ENCODE data around the gene CLEC4C. TPM values are rescaled to one million over a fixed set of nuclear protein-coding genes. Genes with fewer than 3 reads are reported as not detected.
A peak's percentile ranks its signal among the peaks of the same experiment; 100 is the strongest.
"Not testable (repeated sequence)": the region's sequence is repeated elsewhere in the genome, so short reads cannot be mapped to it uniquely, and the experiment has no call there.

CLEC4C gene
- total RNA-seq, 1 donor from 2014 or later = not detected

DNA sequence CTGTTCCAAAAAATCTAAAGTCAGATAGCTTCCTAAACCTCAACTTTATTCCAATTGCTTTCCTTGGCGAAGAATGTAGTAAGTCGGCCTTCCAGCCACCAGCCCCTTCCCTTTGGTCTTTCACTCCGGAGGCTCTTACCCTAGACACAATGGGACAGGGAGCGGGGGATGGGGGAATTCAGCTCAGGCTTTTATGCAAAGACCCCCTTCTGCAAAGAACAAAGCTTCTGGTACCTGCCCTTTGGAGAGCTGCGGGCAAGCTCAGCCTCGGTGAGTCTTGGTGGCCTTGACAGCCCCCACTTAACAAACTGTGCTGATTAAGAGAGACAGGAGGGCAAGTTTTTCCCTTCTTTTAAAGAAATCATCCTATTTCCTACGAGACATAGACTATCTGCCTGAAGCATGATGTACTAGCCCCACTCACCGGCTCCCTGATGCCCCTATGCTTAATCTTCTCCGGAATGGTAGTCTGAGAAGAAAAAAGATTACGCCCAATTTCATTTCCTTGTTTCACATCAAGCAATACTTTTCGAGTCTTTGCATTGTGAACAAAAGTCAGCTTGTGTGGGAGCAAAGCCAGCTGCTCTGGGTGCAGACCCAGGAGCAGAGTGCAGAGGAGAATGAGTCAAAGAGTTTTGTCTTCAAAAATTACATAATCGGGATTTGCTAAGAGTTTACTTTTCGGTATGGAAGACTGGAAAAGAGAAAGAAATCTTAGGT lies 40.6 kb upstream of the CLEC4C start:
- Histone ChIP-seq H2AFZ (replicated peaks) (no peak overlapping the region), H4K20me1 (ENCODE audit: low read depth) (no peaks in the 10 kb centered on the region), H3F3A (ENCODE audit: low read depth) (peaks cover 16% of the 10 kb centered on the region), H3K79me2 (ENCODE audit: low read depth) (no peaks in the 10 kb centered on the region), H3K36me3 (no peaks in the 10 kb centered on the region), H3K4me1 (peaks cover 15% of the 10 kb centered on the region), H3K4me3 (peak overlapping the region; percentile 20), H3K9me3 (ENCODE audit: low read depth) (no peaks in the 10 kb centered on the region), H3K27ac (no peak overlapping the region), H3K9ac (no peak overlapping the region), H3K4me2 (peak overlapping the region; percentile 70), H3K27me3 (peaks cover 39% of the 10 kb centered on the region)
- H3K9me3 Mint-ChIP-seq = no peaks in the 10 kb centered on the region
- no peak overlapping the region for H3K27ac Mint-ChIP-seq
- H3K36me3 Mint-ChIP-seq = no peaks in the 10 kb centered on the region
- TF ChIP-seq EZH2phosphoT487 (IDR thresholded peaks at IDR 0.05) = no peak
- H3K27me3 Mint-ChIP-seq (ENCODE audit: insufficient read depth, low read depth) = no peaks in the 10 kb centered on the region
- H3K4me1 Mint-ChIP-seq = peaks cover 15% of the 10 kb centered on the region
- DNase-seq (ENCODE audit: low spot score) = peak; percentile 44
- peak overlapping the region; percentile 22 for H3K4me3 Mint-ChIP-seq

DNA sequence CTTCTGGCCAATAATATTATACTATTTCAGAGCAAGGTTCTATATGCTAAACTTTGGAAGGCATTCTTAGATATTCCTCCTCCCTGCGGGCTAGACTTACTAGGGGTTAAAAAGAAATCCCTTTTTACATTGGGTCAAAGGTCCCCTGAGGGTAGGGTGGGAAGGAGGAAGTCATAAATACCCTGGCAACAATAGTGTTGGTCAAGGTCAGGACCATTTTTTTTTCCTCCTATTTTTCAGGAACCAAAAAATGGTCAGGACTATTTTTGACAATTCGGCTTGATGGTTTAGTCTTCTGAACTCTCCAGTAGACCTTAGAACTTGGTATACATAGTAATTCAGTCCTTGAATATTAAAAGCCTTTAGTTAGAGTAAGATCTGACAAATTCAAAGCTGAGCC lies 37.5 kb upstream of the CLEC4C start:
- H3K4me1 ChIP-seq = peaks cover 15% of the 10 kb centered on the region
- H3K27ac Mint-ChIP-seq = no peak overlapping the region
- H3K79me2 ChIP-seq (ENCODE audit: low read depth) = no peaks in the 10 kb centered on the region
- H3K27ac ChIP-seq = no peak overlapping the region
- H3K27me3 ChIP-seq = peaks cover 29% of the 10 kb centered on the region
- no peak overlapping the region for H3K4me2 ChIP-seq
- no peaks in the 10 kb centered on the region for H3K36me3 ChIP-seq
- H3K9me3 Mint-ChIP-seq = no peaks in the 10 kb centered on the region
- H3K4me3 ChIP-seq = no peak overlapping the region
- H3K4me3 Mint-ChIP-seq = no peak overlapping the region
- no peak overlapping the region for H2AFZ ChIP-seq (replicated peaks)
- H3K9me3 ChIP-seq (ENCODE audit: low read depth) = no peaks in the 10 kb centered on the region
- no peak for DNase-seq (ENCODE audit: low spot score)
- H4K20me1 ChIP-seq (ENCODE audit: low read depth) = no peaks in the 10 kb centered on the region
- no peaks in the 10 kb centered on the region for H3K36me3 Mint-ChIP-seq
- H3K9ac ChIP-seq = no peak overlapping the region
- TF ChIP-seq EZH2 (IDR thresholded peaks at IDR 0.05) (no peak), EZH2phosphoT487 (IDR thresholded peaks at IDR 0.05) (no peak), CTCF (IDR thresholded peaks at IDR 0.05) (no peak)
- H3K4me1 Mint-ChIP-seq = peaks cover 15% of the 10 kb centered on the region
- H3K27me3 Mint-ChIP-seq (ENCODE audit: insufficient read depth, low read depth) = no peaks in the 10 kb centered on the region
- peaks cover 16% of the 10 kb centered on the region for H3F3A ChIP-seq (ENCODE audit: low read depth)

DNA sequence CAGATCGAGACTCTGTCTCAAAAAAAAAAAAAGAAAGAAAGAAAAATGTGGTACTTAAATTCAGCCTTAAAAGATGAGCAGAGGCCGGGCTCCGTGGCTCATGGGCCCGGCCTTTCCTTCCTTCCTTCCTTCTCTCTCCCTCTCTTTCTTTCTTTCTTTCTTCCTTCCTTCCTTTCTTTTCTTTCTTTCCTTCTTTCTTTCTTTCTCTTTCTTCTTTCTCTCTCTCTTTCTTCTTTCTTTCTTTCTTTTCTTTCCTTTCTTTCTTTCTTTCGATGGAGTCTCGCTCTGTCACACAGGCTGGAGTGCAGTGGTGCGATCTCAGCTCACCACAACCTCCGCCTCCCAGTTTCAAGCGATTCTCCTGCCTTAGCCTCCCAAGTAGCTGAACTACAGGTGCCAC lies 36.3 kb upstream of the CLEC4C start:
- DNase-seq (ENCODE audit: low spot score); H2AFZ ChIP-seq (replicated peaks); H3K79me2 ChIP-seq (ENCODE audit: low read depth); H4K20me1 ChIP-seq (ENCODE audit: low read depth); H3K36me3 ChIP-seq; H3K27me3 Mint-ChIP-seq (ENCODE audit: insufficient read depth, low read depth); H3K4me3 Mint-ChIP-seq; H3K27ac ChIP-seq; H3K27ac Mint-ChIP-seq; H3K9ac ChIP-seq; H3K4me2 ChIP-seq; H3K36me3 Mint-ChIP-seq; H3K9me3 Mint-ChIP-seq; H3K4me3 ChIP-seq; H3K9me3 ChIP-seq (ENCODE audit: low read depth): not testable (repeated sequence)
- H3F3A ChIP-seq (ENCODE audit: low read depth) = peaks cover 15% of the 10 kb centered on the region
- H3K4me1 Mint-ChIP-seq = peaks cover 13% of the 10 kb centered on the region
- peaks cover 13% of the 10 kb centered on the region for H3K4me1 ChIP-seq
- peaks cover 16% of the 10 kb centered on the region for H3K27me3 ChIP-seq

GRCh38 chr12:7782055-7782454 lies 34.9 kb upstream of the CLEC4C start:
- H3K4me1 Mint-ChIP-seq = peaks cover 2% of the 10 kb centered on the region
- no peaks in the 10 kb centered on the region for H4K20me1 ChIP-seq (ENCODE audit: low read depth)
- no peaks in the 10 kb centered on the region for H3K9me3 Mint-ChIP-seq
- peaks cover under 1% of the 10 kb centered on the region for H3F3A ChIP-seq (ENCODE audit: low read depth)
- H3K9ac ChIP-seq = no peak overlapping the region
- H3K4me1 ChIP-seq = no peaks in the 10 kb centered on the region
- no peak overlapping the region for H2AFZ ChIP-seq (replicated peaks)
- no peak overlapping the region for H3K4me3 ChIP-seq
- TF ChIP-seq EZH2phosphoT487 (IDR thresholded peaks at IDR 0.05) (no peak), EZH2 (IDR thresholded peaks at IDR 0.05) (no peak), CTCF (IDR thresholded peaks at IDR 0.05) (no peak)
- no peak for DNase-seq (ENCODE audit: low spot score)
- no peaks in the 10 kb centered on the region for H3K36me3 Mint-ChIP-seq
- no peaks in the 10 kb centered on the region for H3K36me3 ChIP-seq
- no peaks in the 10 kb centered on the region for H3K9me3 ChIP-seq (ENCODE audit: low read depth)
- peaks cover 2% of the 10 kb centered on the region for H3K27me3 ChIP-seq
- no peaks in the 10 kb centered on the region for H3K27me3 Mint-ChIP-seq (ENCODE audit: insufficient read depth, low read depth)
- no peak overlapping the region for H3K4me2 ChIP-seq
- no peak overlapping the region for H3K27ac Mint-ChIP-seq
- H3K27ac ChIP-seq = no peak overlapping the region
- no peaks in the 10 kb centered on the region for H3K79me2 ChIP-seq (ENCODE audit: low read depth)
- no peak overlapping the region for H3K4me3 Mint-ChIP-seq

All from neural progenitor cell (in vitro differentiated cells).